GM12878 (cell line): ENCODE results near the gene RALGPS1. TPM values are rescaled to one million over a fixed set of nuclear protein-coding genes. Genes with fewer than 3 reads are reported as not detected.

Experiments
- ATAC-seq: fragments of 200-7000 bp; cut with Tn5 transposase; 3 replicates; pipeline ENCODE4 v1.9.1; 2020; ENCODE audit warnings: mild to moderate bottlenecking, moderate library complexity
- BruUV-seq: library from RNA; stranded (reverse); fragments of 400-500 nt; replicated peaks from 2 replicates; lab custom pipeline; 2021; lab: Mats Ljungman, UMichigan
- CTCF ChIA-PET: fragments of 300-600 bp; sonication (Branson Sonifier 250); formaldehyde crosslinking; extraction: SDS; loops from one replicate; lab custom pipeline; 2021; ENCODE audit warnings: inconsistent platforms; lab: Yijun Ruan, JAX
- POLR2A ChIA-PET: fragments of 350-600 bp; formaldehyde crosslinking; extraction: SDS; loops from one replicate; lab custom pipeline; 2021; ENCODE audit warnings: inconsistent platforms; lab: Charles Lee
- RAD21 ChIA-PET: fragments of 300-600 bp; sonication (Branson Sonifier 250); formaldehyde crosslinking; loops from one replicate; lab custom pipeline; 2023; ENCODE audit warnings: antibody characterized with exemption; ENCODE audit not compliant: unreplicated experiment; lab: Charles Lee
- SMC1A ChIA-PET: fragments of 300-600 bp; sonication (Branson Sonifier 250); formaldehyde crosslinking; loops from one replicate; lab custom pipeline; 2023; ENCODE audit not compliant: unreplicated experiment, uncharacterized antibody; lab: Charles Lee
- DNase-seq: peaks from one replicate; pipeline ENCODE4 v3.0.0-alpha.2; 2011; ENCODE audit warnings: low read depth, low spot score
- FAIRE-seq: peaks from 3 replicates; lab custom pipeline; 2011; peaks lifted over from hg19 to GRCh38; lab: Jason Lieb, UNC
- H2AFZ ChIP-seq: 2 replicates; pipeline ENCODE4 v1.6.0; 2011; ENCODE audit warnings: low read depth, low read length, control low read depth; ENCODE audit not compliant: control insufficient read depth
- H3K27ac ChIP-seq: 2 replicates; pipeline ENCODE4 v1.5.1; 2011; ENCODE audit warnings: control low read depth; ENCODE audit not compliant: control insufficient read depth, insufficient read depth
- H3K27me3 ChIP-seq, 2 experiments: replicated peaks in 1 of 2; 2 replicates each; pipeline versions ENCODE4 v1.6.0 to v1.6.1; 2011; ENCODE audit warnings: low read length in 1 of 2; ENCODE audit not compliant: control insufficient read depth in 2 of 2, insufficient read depth in 2 of 2
- H3K36me3 ChIP-seq, 2 experiments: 2 replicates each; pipeline ENCODE4 v1.5.1; 2011; ENCODE audit warnings: low read length in 1 of 2; ENCODE audit not compliant: control insufficient read depth in 2 of 2, insufficient read depth in 2 of 2
- H3K4me1 ChIP-seq: 2 replicates; pipeline ENCODE4 v1.6.1; 2011; ENCODE audit warnings: mild to moderate bottlenecking, low read length, moderate library complexity, mixed read lengths; ENCODE audit not compliant: control insufficient read depth, insufficient read depth
- H3K4me2 ChIP-seq: 2 replicates; pipeline ENCODE4 v1.6.0; 2011; ENCODE audit warnings: control low read depth; ENCODE audit not compliant: control insufficient read depth, insufficient read depth
- H3K4me3 ChIP-seq: fragments of 200-600 bp; sonication (generic); 2 replicates; pipeline ENCODE4 v1.5.1; 2016
- H3K79me2 ChIP-seq: 2 replicates; pipeline ENCODE4 v1.6.0; 2011; ENCODE audit warnings: low read length; ENCODE audit not compliant: control insufficient read depth, insufficient read depth
- H3K9ac ChIP-seq: 2 replicates; pipeline ENCODE4 v1.8.0; 2011; ENCODE audit warnings: low read length, control low read depth, mixed read lengths; ENCODE audit not compliant: control insufficient read depth, insufficient read depth
- H3K9me3 ChIP-seq: replicated peaks from 3 replicates; pipeline ENCODE4 v1.5.1; 2011; ENCODE audit warnings: mild to moderate bottlenecking, low read length; ENCODE audit not compliant: control insufficient read depth, insufficient read depth
- H4K20me1 ChIP-seq: 2 replicates; pipeline ENCODE4 v1.6.0; 2011; ENCODE audit not compliant: control insufficient read depth, insufficient read depth
- BACH1 ChIP-seq: fragments of 450-650 bp; IDR thresholded peaks from 2 replicates; pipeline ENCODE4 v1.6.1; 2017; ENCODE audit warnings: mild to moderate bottlenecking, borderline replicate concordance
- CBX3 ChIP-seq: fragments of 200-600 bp; sonication (generic); IDR thresholded peaks from 2 replicates; pipeline ENCODE4 v1.6.1; 2016; ENCODE audit warnings: low read depth, borderline replicate concordance
- CEBPB ChIP-seq, 2 experiments: fragments of 150-350 bp in 1 of 2; IDR thresholded peaks; 2 replicates each; pipeline ENCODE4 v1.6.1; 2012 to 2014; ENCODE audit warnings: low read depth in 2 of 2, low read length in 2 of 2, borderline replicate concordance in 1 of 2, inconsistent platforms in 1 of 2
- CHD1 ChIP-seq: IDR thresholded peaks from 2 replicates; pipeline ENCODE4 v1.6.1; 2012; ENCODE audit warnings: low read depth, low read length, improper control_type of control experiment
- CTCF ChIP-seq, 3 experiments: IDR thresholded peaks in 2 of 3; conservative IDR thresholded peaks in 1 of 3; 2 replicates each; pipeline ENCODE4 v1.5.1; 2011; ENCODE audit warnings: low read depth in 3 of 3, low read length in 3 of 3, mild to moderate bottlenecking in 3 of 3, control low read depth in 2 of 3, moderate library complexity in 2 of 3, inconsistent platforms in 1 of 3, mixed read lengths in 1 of 3; ENCODE audit not compliant: control insufficient read depth in 2 of 3, insufficient read depth in 1 of 3; ENCODE audit errors: extremely low read depth in 1 of 3
- EED ChIP-seq: sonication (generic); IDR thresholded peaks from 2 replicates; pipeline ENCODE4 v1.6.1; 2016; ENCODE audit warnings: antibody characterized with exemption, low read depth
- HDGF ChIP-seq: fragments of 450-650 bp; IDR thresholded peaks from 2 replicates; pipeline ENCODE4 v1.6.1; 2016; ENCODE audit warnings: antibody characterized with exemption
- MYB ChIP-seq: fragments of 150-350 bp; IDR thresholded peaks from 2 replicates; pipeline ENCODE4 v1.6.1; 2014; ENCODE audit warnings: mild to moderate bottlenecking, low read depth, low read length, borderline replicate concordance
- MYC ChIP-seq: IDR thresholded peaks from 2 replicates; pipeline ENCODE4 v1.6.1; 2011; ENCODE audit warnings: mild to moderate bottlenecking, low read length, moderate library complexity, inconsistent platforms; ENCODE audit not compliant: insufficient read depth, insufficient replicate concordance, insufficient read length, severe bottlenecking
- NR2C2 ChIP-seq: IDR thresholded peaks from 2 replicates; pipeline ENCODE4 v1.6.1; 2011; ENCODE audit warnings: borderline replicate concordance, low read depth; ENCODE audit not compliant: control insufficient read depth, insufficient read length
- PKNOX1 ChIP-seq: fragments of 450-650 bp; IDR thresholded peaks from 2 replicates; pipeline ENCODE4 v1.6.1; 2016; ENCODE audit warnings: mild to moderate bottlenecking
- SIX5 ChIP-seq: IDR thresholded peaks from 2 replicates; pipeline ENCODE4 v1.6.1; 2011; ENCODE audit warnings: mild to moderate bottlenecking, low read depth, low read length, moderate library complexity; ENCODE audit not compliant: severe bottlenecking
- TBL1XR1 ChIP-seq: IDR thresholded peaks from 2 replicates; pipeline ENCODE4 v1.6.1; 2012; ENCODE audit warnings: low read depth, low read length, improper control_type of control experiment
- WRNIP1 ChIP-seq: IDR thresholded peaks from 2 replicates; pipeline ENCODE4 v1.6.1; 2011; ENCODE audit warnings: low read depth, low read length, improper control_type of control experiment, borderline replicate concordance
- ZNF207 ChIP-seq: fragments of 450-650 bp; IDR thresholded peaks from 2 replicates; pipeline ENCODE4 v1.6.1; 2014; ENCODE audit warnings: antibody characterized with exemption, mild to moderate bottlenecking, borderline replicate concordance
- ZNF384 ChIP-seq: IDR thresholded peaks from 2 replicates; pipeline ENCODE4 v1.6.1; 2012; ENCODE audit warnings: low read depth, mild to moderate bottlenecking, low read length, improper control_type of control experiment, borderline replicate concordance
- ZNF592 ChIP-seq: fragments of 450-650 bp; IDR thresholded peaks from 2 replicates; pipeline ENCODE4 v1.6.1; 2017; ENCODE audit warnings: mild to moderate bottlenecking, moderate library complexity
- ZZZ3 ChIP-seq: IDR thresholded peaks from 2 replicates; pipeline ENCODE4 v1.6.1; 2011; ENCODE audit warnings: low read depth; ENCODE audit not compliant: control insufficient read depth, insufficient read length
- WGBS: methylation state at CpG from one replicate; pipeline ENCODE4 v1.1.6; 2016; ENCODE audit warnings: low lambda C conversion rate; ENCODE audit not compliant: insufficient replicate concordance, insufficient coverage; ENCODE audit errors: missing lambda C conversion rate; 5-methylcytosine and 5-hydroxymethylcytosine counted together
- in situ Hi-C: fragments of 300-500 bp; cut with MboI; formaldehyde crosslinking; loops from 9 replicates; pipeline ENCODE4 v1.14.3; 2018; ENCODE audit warnings: mixed read lengths
- intact Hi-C: fragments of 100-400 bp; cut with micrococcal nuclease; formaldehyde crosslinking; loops from one replicate; pipeline ENCODE4 v1.14.2; 2022; ENCODE audit not compliant: unreplicated experiment
- polyA plus RNA-seq, 11 experiments: library from polyadenylated mRNA; depleted of rRNA in 4 of 11; unstranded in 6 of 11; stranded (reverse) in 5 of 11; fragments of >200 nt; fragmentation: Nextera tagmentation in 4 of 11; fragmentation: Illumina TruSeq in 1 of 11; extraction: Ambion mirVana in 4 of 11; extraction: Trizol in 1 of 11; gene quantifications; 1 replicate in 1 of 11; 2 replicates in 10 of 11; pipeline versions ENCODE4 v1.2.1 to v1.2.3, GENCODE V29; 2011 to 2016; ENCODE audit warnings: inconsistent platforms in 2 of 11, missing spikeins in 2 of 11, low read depth in 1 of 11
- total RNA-seq, 4 experiments: library from RNA; depleted of rRNA in 3 of 4; stranded (reverse); fragments of >200 nt in 3 of 4; fragmentation: Illumina TruSeq in 1 of 4; extraction: Trizol in 1 of 4; gene quantifications; 2 replicates each; pipeline versions ENCODE4 v1.2.1 to v1.2.3, GENCODE V29; 2013 to 2021

RALGPS1 gene
- total and polyA plus RNA-seq, 10 of the 15 experiments (the other 5 are each of a cell fraction or from before 2014, with no cell fraction given), result 0.13 to 5.6 (median 2.7) TPM

- H3K27ac ChIP-seq, result no peak overlapping the region
- BruUV-seq, result no TSS peak
- H3K4me3 ChIP-seq, result no peak overlapping the region
- WGBS, result 97% methylated on average over 5 of the region's 5 CpGs
- H3K36me3 ChIP-seq, result no peaks in the 10 kb centered on the region
- RAD21 ChIA-PET, result no interaction called here
- in situ Hi-C loops (loop anchor here (5.0 kb wide), 1 partner anchor 180 kb away; the partner anchor contains the start of gene SLC2A8), intact Hi-C loops (loop anchor here (10.0 kb wide), 1 partner anchor 238 kb away; the partner anchor contains the start of genes LRSAM1 and RPL12)
- no peak overlapping the region for H3K9ac ChIP-seq
- no peaks in the 10 kb centered on the region for H4K20me1 ChIP-seq
- no peaks in the 10 kb centered on the region for H3K79me2 ChIP-seq
- no peak overlapping the region for H2AFZ ChIP-seq
- ATAC-seq (no peak), FAIRE-seq (no peak), DNase-seq (no peak)
- no peak overlapping the region for H3K4me2 ChIP-seq
- SMC1A ChIA-PET, result interaction anchor here (2.9 to 4.4 kb wide), 2 partner anchors 180 to 275 kb away, joined by 16 to 35 read pairs; partner anchors contain the start of gene SLC2A8
- H3K9me3 ChIP-seq, result no peaks in the 10 kb centered on the region
- POLR2A ChIA-PET, result no interaction called here
- H3K4me1 ChIP-seq, result peaks cover 10% of the 10 kb centered on the region
- no peaks in the 10 kb centered on the region for H3K27me3 ChIP-seq
- CTCF ChIA-PET, result interaction anchor here (1.2 to 1.9 kb wide), 4 partner anchors 16 to 276 kb away, joined by 3 to 8 read pairs (median 4); partner anchors contain the start of gene SLC2A8
- TF ChIP-seq PKNOX1 (no peak), NR2C2 (no peak), ZNF207 (no peak), MYC (no peak), CHD1 (no peak), ZNF592 (no peak), WRNIP1 (no peak), HDGF (no peak), MYB (no peak), ZZZ3 (no peak), TBL1XR1 (no peak), ZNF384 (no peak), CBX3 (no peak), CEBPB (IDR thresholded peaks at IDR 0.05; ENCODE audit: borderline replicate concordance in 1 of 2, low read depth in 2 of 2, low read length in 2 of 2) (no peak), CTCF (IDR thresholded peaks at IDR 0.05 in 2 of 3, conservative IDR thresholded peaks at IDR 0.05 in 1 of 3; ENCODE audit: control insufficient read depth in 2 of 3, extremely low read depth in 1 of 3, insufficient read depth in 1 of 3, low read depth in 3 of 3, low read length in 3 of 3) (no peak), BACH1 (no peak), EED (no peak), SIX5 (no peak)
These were observed 302.3 kb downstream of the RALGPS1 start for GRCh38 chr9:127216888-127217217.
